ENCODE results near the gene NOPCHAP1.

DNA sequence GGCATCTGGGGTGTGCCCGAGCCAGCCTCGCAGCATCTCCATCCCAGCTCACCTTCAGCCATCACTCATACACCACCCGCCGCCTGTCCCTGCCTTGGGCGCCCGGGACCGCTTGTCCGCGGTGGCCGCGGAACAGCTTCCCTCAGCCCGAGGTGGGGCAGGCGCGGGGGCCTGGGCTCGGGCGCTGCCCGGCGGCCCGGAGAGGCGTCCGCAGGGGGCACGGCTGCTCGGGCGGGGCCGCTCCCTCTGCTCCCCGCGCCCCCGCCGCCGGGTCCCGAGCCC lies 28.5 kb upstream of the NOPCHAP1 start:
- TF ChIP-seq POLR2A (IDR thresholded peaks at IDR 0.05): no peak
- TF ChIP-seq, protein P1, sequence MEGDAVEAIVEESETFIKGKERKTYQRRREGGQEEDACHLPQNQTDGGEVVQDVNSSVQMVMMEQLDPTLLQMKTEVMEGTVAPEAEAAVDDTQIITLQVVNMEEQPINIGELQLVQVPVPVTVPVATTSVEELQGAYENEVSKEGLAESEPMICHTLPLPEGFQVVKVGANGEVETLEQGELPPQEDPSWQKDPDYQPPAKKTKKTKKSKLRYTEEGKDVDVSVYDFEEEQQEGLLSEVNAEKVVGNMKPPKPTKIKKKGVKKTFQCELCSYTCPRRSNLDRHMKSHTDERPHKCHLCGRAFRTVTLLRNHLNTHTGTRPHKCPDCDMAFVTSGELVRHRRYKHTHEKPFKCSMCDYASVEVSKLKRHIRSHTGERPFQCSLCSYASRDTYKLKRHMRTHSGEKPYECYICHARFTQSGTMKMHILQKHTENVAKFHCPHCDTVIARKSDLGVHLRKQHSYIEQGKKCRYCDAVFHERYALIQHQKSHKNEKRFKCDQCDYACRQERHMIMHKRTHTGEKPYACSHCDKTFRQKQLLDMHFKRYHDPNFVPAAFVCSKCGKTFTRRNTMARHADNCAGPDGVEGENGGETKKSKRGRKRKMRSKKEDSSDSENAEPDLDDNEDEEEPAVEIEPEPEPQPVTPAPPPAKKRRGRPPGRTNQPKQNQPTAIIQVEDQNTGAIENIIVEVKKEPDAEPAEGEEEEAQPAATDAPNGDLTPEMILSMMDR (IDR thresholded peaks at IDR 0.05): no peak

All from right lobe of liver (tissue), 4 donors.